Ishikawa (cell line): ENCODE measurements around the gene ANKFY1.

ENCODE experiments used
- CEBPB ChIP-seq: IDR thresholded peaks from 2 replicates; pipeline ENCODE4 v1.6.1; 2012
- EGR1 ChIP-seq: IDR thresholded peaks from 2 replicates; pipeline ENCODE4 v1.6.1; 2012
- EP300 ChIP-seq: IDR thresholded peaks from 2 replicates; pipeline ENCODE4 v1.6.1; 2012; ENCODE audit warnings: borderline replicate concordance
- NFIC ChIP-seq: IDR thresholded peaks from 2 replicates; pipeline ENCODE4 v1.6.1; 2012
- RAD21 ChIP-seq: IDR thresholded peaks from 2 replicates; pipeline ENCODE4 v1.6.1; 2012; ENCODE audit warnings: low read depth
- TAF1 ChIP-seq: IDR thresholded peaks from 2 replicates; pipeline ENCODE4 v1.6.1; 2012; ENCODE audit warnings: low read depth, mild to moderate bottlenecking
- TCF12 ChIP-seq: IDR thresholded peaks from 2 replicates; pipeline ENCODE4 v1.6.1; 2012; ENCODE audit warnings: low read depth
- TEAD4 ChIP-seq: IDR thresholded peaks from 2 replicates; pipeline ENCODE4 v1.6.1; 2012
- YY1 ChIP-seq: IDR thresholded peaks from 2 replicates; pipeline ENCODE4 v1.6.1; 2012; ENCODE audit warnings: low read depth
- ZBTB7A ChIP-seq: IDR thresholded peaks from 2 replicates; pipeline ENCODE4 v1.6.1; 2012; ENCODE audit warnings: low read depth
- TF ChIP-seq, protein P1 (sequence below): IDR thresholded peaks from 2 replicates; pipeline ENCODE4 v1.6.1; 2012
- TF ChIP-seq, protein P2 (sequence below): IDR thresholded peaks from 2 replicates; pipeline ENCODE4 v1.6.1; 2012; ENCODE audit warnings: low read depth, mild to moderate bottlenecking
- TF ChIP-seq, protein P3 (sequence below): IDR thresholded peaks from 2 replicates; pipeline ENCODE4 v1.6.1; 2012

DNA sequence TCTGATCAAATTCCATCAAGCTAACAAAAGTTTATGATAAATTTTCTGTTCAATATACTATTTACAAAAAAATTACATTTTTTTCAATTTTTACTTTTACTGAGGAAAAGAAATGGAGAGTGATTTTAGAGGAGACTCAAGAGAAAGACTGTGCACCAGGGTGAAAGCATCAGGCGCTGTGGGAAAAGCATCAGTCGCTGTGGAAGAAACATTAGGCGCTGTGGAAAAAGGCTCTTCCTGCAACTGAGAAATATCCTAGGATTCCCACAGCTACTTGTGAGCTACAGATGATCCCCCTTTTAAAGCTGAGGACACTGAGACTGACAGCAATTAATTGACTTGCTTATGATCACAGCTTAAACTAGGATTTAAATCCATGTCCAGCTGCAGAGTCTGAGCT is 4.9 kb downstream of the ANKFY1 start:
- no peak for TF ChIP-seq CEBPB
- no peak for TF ChIP-seq ZBTB7A
- TF ChIP-seq TAF1, result no peak
- TF ChIP-seq TEAD4, result no peak
- TF ChIP-seq, protein P1, sequence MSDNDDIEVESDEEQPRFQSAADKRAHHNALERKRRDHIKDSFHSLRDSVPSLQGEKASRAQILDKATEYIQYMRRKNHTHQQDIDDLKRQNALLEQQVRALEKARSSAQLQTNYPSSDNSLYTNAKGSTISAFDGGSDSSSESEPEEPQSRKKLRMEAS, result no peak
- TF ChIP-seq YY1, result no peak
- TF ChIP-seq RAD21, result no peak
- TF ChIP-seq, protein P2, sequence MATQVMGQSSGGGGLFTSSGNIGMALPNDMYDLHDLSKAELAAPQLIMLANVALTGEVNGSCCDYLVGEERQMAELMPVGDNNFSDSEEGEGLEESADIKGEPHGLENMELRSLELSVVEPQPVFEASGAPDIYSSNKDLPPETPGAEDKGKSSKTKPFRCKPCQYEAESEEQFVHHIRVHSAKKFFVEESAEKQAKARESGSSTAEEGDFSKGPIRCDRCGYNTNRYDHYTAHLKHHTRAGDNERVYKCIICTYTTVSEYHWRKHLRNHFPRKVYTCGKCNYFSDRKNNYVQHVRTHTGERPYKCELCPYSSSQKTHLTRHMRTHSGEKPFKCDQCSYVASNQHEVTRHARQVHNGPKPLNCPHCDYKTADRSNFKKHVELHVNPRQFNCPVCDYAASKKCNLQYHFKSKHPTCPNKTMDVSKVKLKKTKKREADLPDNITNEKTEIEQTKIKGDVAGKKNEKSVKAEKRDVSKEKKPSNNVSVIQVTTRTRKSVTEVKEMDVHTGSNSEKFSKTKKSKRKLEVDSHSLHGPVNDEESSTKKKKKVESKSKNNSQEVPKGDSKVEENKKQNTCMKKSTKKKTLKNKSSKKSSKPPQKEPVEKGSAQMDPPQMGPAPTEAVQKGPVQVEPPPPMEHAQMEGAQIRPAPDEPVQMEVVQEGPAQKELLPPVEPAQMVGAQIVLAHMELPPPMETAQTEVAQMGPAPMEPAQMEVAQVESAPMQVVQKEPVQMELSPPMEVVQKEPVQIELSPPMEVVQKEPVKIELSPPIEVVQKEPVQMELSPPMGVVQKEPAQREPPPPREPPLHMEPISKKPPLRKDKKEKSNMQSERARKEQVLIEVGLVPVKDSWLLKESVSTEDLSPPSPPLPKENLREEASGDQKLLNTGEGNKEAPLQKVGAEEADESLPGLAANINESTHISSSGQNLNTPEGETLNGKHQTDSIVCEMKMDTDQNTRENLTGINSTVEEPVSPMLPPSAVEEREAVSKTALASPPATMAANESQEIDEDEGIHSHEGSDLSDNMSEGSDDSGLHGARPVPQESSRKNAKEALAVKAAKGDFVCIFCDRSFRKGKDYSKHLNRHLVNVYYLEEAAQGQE, result no peak
- TF ChIP-seq NFIC, result no peak
- TF ChIP-seq EGR1, result no peak
- no peak for TF ChIP-seq EP300
- TF ChIP-seq, protein P3, sequence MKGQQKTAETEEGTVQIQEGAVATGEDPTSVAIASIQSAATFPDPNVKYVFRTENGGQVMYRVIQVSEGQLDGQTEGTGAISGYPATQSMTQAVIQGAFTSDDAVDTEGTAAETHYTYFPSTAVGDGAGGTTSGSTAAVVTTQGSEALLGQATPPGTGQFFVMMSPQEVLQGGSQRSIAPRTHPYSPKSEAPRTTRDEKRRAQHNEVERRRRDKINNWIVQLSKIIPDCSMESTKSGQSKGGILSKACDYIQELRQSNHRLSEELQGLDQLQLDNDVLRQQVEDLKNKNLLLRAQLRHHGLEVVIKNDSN, result no peak
- TF ChIP-seq TCF12, result no peak
